Measurements from ENCODE around the gene COL27A1. TPM values are rescaled to one million over a fixed set of nuclear protein-coding genes. Genes with fewer than 3 reads are reported as not detected.

Gene COL27A1
- total and polyA plus RNA-seq, 2 donors (not counting 3 experiments of a cell fraction or from before 2014, with no cell fraction given) = 14.7 to 49.1 TPM

DNA sequence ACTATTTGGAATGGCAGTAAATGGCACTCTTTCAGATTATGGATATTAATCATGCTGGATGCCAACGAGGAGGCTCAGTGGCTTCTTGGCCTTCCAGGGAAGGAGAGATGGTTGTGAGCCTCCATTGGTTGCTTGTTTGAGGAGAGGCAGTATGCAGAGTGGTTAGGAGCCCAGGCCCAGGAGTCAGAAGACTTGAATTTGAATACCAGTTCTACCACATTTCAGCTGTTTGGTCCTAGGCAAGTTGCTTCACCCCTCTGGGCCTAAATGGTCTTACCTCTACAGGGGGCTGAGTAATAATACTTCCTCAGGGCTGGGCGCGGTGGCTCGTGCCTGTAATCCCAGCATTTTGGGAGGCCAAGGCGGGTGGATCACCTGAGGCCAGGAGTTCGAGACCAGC is 52.5 kb downstream of the COL27A1 start:
- peaks cover 0 to 19% of the 10 kb centered on the region in 2 experiments for H3K36me3 ChIP-seq (ENCODE audit: control insufficient read depth in 2 of 2, extremely low read depth in 1 of 2, insufficient read depth in 2 of 2, low read length in 2 of 2)
- dilution Hi-C loops (cut with MboI; ENCODE audit: extremely low pct_ligation_motif_present, low sequenced_read_pairs) = no loop called here
- FAIRE-seq (no peak), DNase-seq (ENCODE audit: low read depth, low spot score) (no peak)
- H3K9me3 ChIP-seq (replicated peaks; ENCODE audit: control insufficient read depth, insufficient read depth, low read length) = no peaks in the 10 kb centered on the region
- H3K4me1 ChIP-seq (ENCODE audit: control insufficient read depth, extremely low read depth, insufficient read depth, low read length) = no peaks in the 10 kb centered on the region
- ChIA-PET POLR2A (no interaction called here), CTCF (interaction anchor here (1.3 kb wide), 1 partner anchor 83 kb away, joined by 3 read pairs; no protein-coding TSS in a partner anchor)
- TF ChIP-seq, protein P1, sequence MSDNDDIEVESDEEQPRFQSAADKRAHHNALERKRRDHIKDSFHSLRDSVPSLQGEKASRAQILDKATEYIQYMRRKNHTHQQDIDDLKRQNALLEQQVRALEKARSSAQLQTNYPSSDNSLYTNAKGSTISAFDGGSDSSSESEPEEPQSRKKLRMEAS (IDR thresholded peaks at IDR 0.05; ENCODE audit: insufficient read depth, insufficient read length) = no peak
- TF ChIP-seq EZH2 (IDR thresholded peaks at IDR 0.05; ENCODE audit: borderline replicate concordance, low read depth, low read length, severe bottlenecking) = no peak
- no peak for TF ChIP-seq GATA2 (IDR thresholded peaks at IDR 0.05; ENCODE audit: insufficient read depth, insufficient read length, low read depth, low read length)
- TF ChIP-seq FOS (IDR thresholded peaks at IDR 0.05; ENCODE audit: borderline replicate concordance, insufficient read depth, low read length) = no peak
- no peak for TF ChIP-seq MYC (IDR thresholded peaks at IDR 0.05; ENCODE audit: low read depth, low read length)
- no peak for TF ChIP-seq POLR2AphosphoS5 (IDR thresholded peaks at IDR 0.05; ENCODE audit: insufficient read depth, low read depth, low read length)
- TF ChIP-seq, protein P2, sequence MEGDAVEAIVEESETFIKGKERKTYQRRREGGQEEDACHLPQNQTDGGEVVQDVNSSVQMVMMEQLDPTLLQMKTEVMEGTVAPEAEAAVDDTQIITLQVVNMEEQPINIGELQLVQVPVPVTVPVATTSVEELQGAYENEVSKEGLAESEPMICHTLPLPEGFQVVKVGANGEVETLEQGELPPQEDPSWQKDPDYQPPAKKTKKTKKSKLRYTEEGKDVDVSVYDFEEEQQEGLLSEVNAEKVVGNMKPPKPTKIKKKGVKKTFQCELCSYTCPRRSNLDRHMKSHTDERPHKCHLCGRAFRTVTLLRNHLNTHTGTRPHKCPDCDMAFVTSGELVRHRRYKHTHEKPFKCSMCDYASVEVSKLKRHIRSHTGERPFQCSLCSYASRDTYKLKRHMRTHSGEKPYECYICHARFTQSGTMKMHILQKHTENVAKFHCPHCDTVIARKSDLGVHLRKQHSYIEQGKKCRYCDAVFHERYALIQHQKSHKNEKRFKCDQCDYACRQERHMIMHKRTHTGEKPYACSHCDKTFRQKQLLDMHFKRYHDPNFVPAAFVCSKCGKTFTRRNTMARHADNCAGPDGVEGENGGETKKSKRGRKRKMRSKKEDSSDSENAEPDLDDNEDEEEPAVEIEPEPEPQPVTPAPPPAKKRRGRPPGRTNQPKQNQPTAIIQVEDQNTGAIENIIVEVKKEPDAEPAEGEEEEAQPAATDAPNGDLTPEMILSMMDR (IDR thresholded peaks at IDR 0.05; ENCODE audit: extremely low read depth in 1 of 2, insufficient read depth in 1 of 2, low read depth in 1 of 2, low read length in 2 of 2) = no peak
- TF ChIP-seq JUN (IDR thresholded peaks at IDR 0.05; ENCODE audit: borderline replicate concordance, insufficient read depth, insufficient read length, low read depth) = no peak
- no peak for TF ChIP-seq POLR2A (IDR thresholded peaks at IDR 0.05; ENCODE audit: low read depth, low read length)
- H3K27me3 ChIP-seq (ENCODE audit: control insufficient read depth in 2 of 2, insufficient read depth in 2 of 2, low read length in 2 of 2) = no peaks in the 10 kb centered on the region
- no peak overlapping the region for H3K9ac ChIP-seq (replicated peaks; ENCODE audit: extremely low read depth, insufficient read depth, low read length)
- intact Hi-C loops (cut with micrococcal nuclease) = no loop called here
- H3K4me3 ChIP-seq (replicated peaks in 1 of 3; ENCODE audit: insufficient read depth in 1 of 3, low read depth in 1 of 3, low read length in 3 of 3) = no peak overlapping the region
- H3K4me2 ChIP-seq (ENCODE audit: insufficient read depth, low read length) = no peak overlapping the region
- no peaks in the 10 kb centered on the region for H4K20me1 ChIP-seq (replicated peaks; ENCODE audit: control insufficient read depth, extremely low read depth, insufficient read depth, low read length)
- H3K79me2 ChIP-seq (ENCODE audit: control insufficient read depth, insufficient read depth, low read length) = no peaks in the 10 kb centered on the region
- no peak overlapping the region for H3K27ac ChIP-seq (ENCODE audit: insufficient read depth, low read depth, low read length)
- H2AFZ ChIP-seq (ENCODE audit: low read depth, low read length) = no peak overlapping the region
- BruUV-seq (replicated peaks) = no TSS peak
- H3K9me1 ChIP-seq (replicated peaks; ENCODE audit: control insufficient read depth, extremely low read depth, insufficient read depth, low read length) = no peaks in the 10 kb centered on the region

Data from endothelial cell of umbilical vein (primary cell).